HUES6 (cell line): ENCODE measurements around the gene KIF1A.

Experiments used
- H3K27ac ChIP-seq: 2 replicates; pipeline ENCODE4 v1.7.0; 2013; ENCODE audit warnings: low read depth, mild to moderate bottlenecking, low read length, inconsistent platforms
- H3K27me3 ChIP-seq: 2 replicates; pipeline ENCODE4 v1.6.1; 2013; ENCODE audit warnings: low read length; ENCODE audit not compliant: control insufficient read depth, insufficient read depth
- H3K36me3 ChIP-seq: 2 replicates; pipeline ENCODE4 v1.6.1; 2013; ENCODE audit warnings: low read length; ENCODE audit not compliant: control insufficient read depth, insufficient read depth
- H3K4me1 ChIP-seq: 2 replicates; pipeline ENCODE4 v1.6.1; 2013; ENCODE audit warnings: low read length; ENCODE audit not compliant: control insufficient read depth, insufficient read depth
- H3K4me3 ChIP-seq: 2 replicates; pipeline ENCODE4 v1.5.1; 2013; ENCODE audit warnings: low read depth, low read length
- H3K9ac ChIP-seq: one replicate; pipeline ENCODE4 v1.6.1; 2013; ENCODE audit warnings: mild to moderate bottlenecking, low read length
- H3K9me3 ChIP-seq: 2 replicates; pipeline ENCODE4 v1.6.1; 2013; ENCODE audit warnings: low read depth, low read length; ENCODE audit not compliant: control insufficient read depth, insufficient read depth

Gene KIF1A

GRCh38 chr2:240795916-240796510 lies 24.0 kb downstream of the KIF1A start:
- peaks cover 67% of the 10 kb centered on the region for H3K36me3 ChIP-seq
- H3K4me1 ChIP-seq, result no peaks in the 10 kb centered on the region
- no peaks in the 10 kb centered on the region for H3K27me3 ChIP-seq
- H3K4me3 ChIP-seq, result no peak overlapping the region
- H3K9me3 ChIP-seq, result no peaks in the 10 kb centered on the region
- H3K9ac ChIP-seq, result no peak overlapping the region
- no peak overlapping the region for H3K27ac ChIP-seq

GRCh38 chr2:240795454-240795853 lies 24.6 kb downstream of the KIF1A start:
- Histone ChIP-seq H3K27me3 (no peaks in the 10 kb centered on the region), H3K36me3 (peaks cover 72% of the 10 kb centered on the region), H3K9ac (no peak overlapping the region)

GRCh38 chr2:240794178-240794721 lies 25.8 kb downstream of the KIF1A start:
- Histone ChIP-seq H3K4me3 (no peak overlapping the region), H3K9ac (no peak overlapping the region), H3K27ac (no peak overlapping the region), H3K36me3 (peaks cover 77% of the 10 kb centered on the region), H3K9me3 (no peaks in the 10 kb centered on the region), H3K4me1 (no peaks in the 10 kb centered on the region), H3K27me3 (no peaks in the 10 kb centered on the region)

More at GRCh38 chr2:240795454-240795853, 24.6 kb downstream of the KIF1A start:
- no peaks in the 10 kb centered on the region for H3K4me1 ChIP-seq
- no peak overlapping the region for H3K4me3 ChIP-seq
- H3K27ac ChIP-seq, result no peak overlapping the region
- no peaks in the 10 kb centered on the region for H3K9me3 ChIP-seq

GRCh38 chr2:240793313-240794177 lies 26.5 kb downstream of the KIF1A start:
- Histone ChIP-seq H3K27ac (no peak overlapping the region), H3K4me1 (no peaks in the 10 kb centered on the region), H3K9me3 (no peaks in the 10 kb centered on the region), H3K36me3 (peaks cover 78% of the 10 kb centered on the region), H3K9ac (no peak overlapping the region), H3K27me3 (no peaks in the 10 kb centered on the region), H3K4me3 (no peak overlapping the region)

GRCh38 chr2:240792629-240793312 lies 27.2 kb downstream of the KIF1A start:
- no peaks in the 10 kb centered on the region for H3K4me1 ChIP-seq
- no peak overlapping the region for H3K4me3 ChIP-seq
- no peak overlapping the region for H3K27ac ChIP-seq
- no peak overlapping the region for H3K9ac ChIP-seq
- H3K36me3 ChIP-seq, result peaks cover 78% of the 10 kb centered on the region
- H3K9me3 ChIP-seq, result no peaks in the 10 kb centered on the region
- no peaks in the 10 kb centered on the region for H3K27me3 ChIP-seq

- Histone ChIP-seq H3K27ac (no peak overlapping the region), H3K36me3 (peaks cover 78% of the 10 kb centered on the region), H3K27me3 (no peaks in the 10 kb centered on the region), H3K9me3 (no peaks in the 10 kb centered on the region), H3K4me3 (no peak overlapping the region), H3K4me1 (no peaks in the 10 kb centered on the region), H3K9ac (no peak overlapping the region)
These were observed 28.0 kb downstream of the KIF1A start for GRCh38 chr2:240791821-240792628.

- Histone ChIP-seq H3K27me3 (no peaks in the 10 kb centered on the region), H3K9ac (no peak overlapping the region), H3K4me1 (no peaks in the 10 kb centered on the region), H3K9me3 (no peaks in the 10 kb centered on the region), H3K27ac (no peak overlapping the region), H3K4me3 (no peak overlapping the region), H3K36me3 (peaks cover 76% of the 10 kb centered on the region)
These were observed 28.7 kb downstream of the KIF1A start for GRCh38 chr2:240791221-240791800.

GRCh38 chr2:240790370-240791220 lies 29.4 kb downstream of the KIF1A start:
- Histone ChIP-seq H3K4me3 (no peak overlapping the region), H3K27me3 (no peaks in the 10 kb centered on the region), H3K36me3 (peaks cover 76% of the 10 kb centered on the region), H3K9ac (no peak overlapping the region), H3K4me1 (no peaks in the 10 kb centered on the region), H3K9me3 (no peaks in the 10 kb centered on the region), H3K27ac (no peak overlapping the region)

GRCh38 chr2:240789501-240790369 lies 30.3 kb downstream of the KIF1A start:
- Histone ChIP-seq H3K27ac (no peak overlapping the region), H3K27me3 (no peaks in the 10 kb centered on the region), H3K9ac (no peak overlapping the region), H3K4me1 (no peaks in the 10 kb centered on the region), H3K36me3 (peaks cover 76% of the 10 kb centered on the region), H3K9me3 (no peaks in the 10 kb centered on the region), H3K4me3 (no peak overlapping the region)
